Uterus (tissue), 4 donors: Measurements from ENCODE around the gene MGST2. TPM values are rescaled to one million over a fixed set of nuclear protein-coding genes. Genes with fewer than 3 reads are reported as not detected.

Experiments used
- DNase-seq, 2 donors: peaks; one replicate each; pipeline ENCODE4 v3.0.0-alpha.2; 2019 to 2020
- H3K27ac ChIP-seq, 2 donors: fragments of 200-600 bp; sonication (generic); 1 replicate in 1 of 2; 2 replicates in 1 of 2; pipeline ENCODE4 v1.5.1; 2016 to 2018
- H3K27me3 ChIP-seq, 2 donors: fragments of 200-600 bp; sonication (generic); one replicate each; pipeline ENCODE4 v1.5.1; 2018 to 2019; ENCODE audit warnings: control low read depth in 1 of 2
- H3K36me3 ChIP-seq, 2 donors: fragments of 200-600 bp; sonication (generic); one replicate each; pipeline ENCODE4 v1.5.1; 2019; ENCODE audit warnings: control low read depth in 1 of 2
- H3K4me1 ChIP-seq, 2 donors: fragments of 200-600 bp; sonication (generic); one replicate each; pipeline ENCODE4 v1.5.1; 2018 to 2019; ENCODE audit warnings: control low read depth in 1 of 2
- H3K4me3 ChIP-seq, 2 donors: fragments of 200-600 bp; sonication (generic); 1 replicate in 1 of 2; 2 replicates in 1 of 2; pipeline ENCODE4 v1.5.1; 2018 to 2019; ENCODE audit warnings: mild to moderate bottlenecking in 1 of 2
- H3K9me3 ChIP-seq, 2 donors: fragments of 200-600 bp; sonication (generic); one replicate each; pipeline ENCODE4 v1.5.1; 2019; ENCODE audit warnings: control low read depth in 1 of 2
- CTCF ChIP-seq, 4 experiments: fragments of 200-600 bp in 2 of 4; fragments of 450-650 bp in 2 of 4; sonication (generic) in 2 of 4; IDR thresholded peaks; one replicate each; pipeline ENCODE4 v1.5.1; 2016 to 2019; ENCODE audit warnings: antibody characterized with exemption in 4 of 4, mild to moderate bottlenecking in 2 of 4, moderate library complexity in 1 of 4
- POLR2A ChIP-seq, 2 donors: fragments of 450-650 bp; IDR thresholded peaks; one replicate each; pipeline ENCODE4 v1.6.1; 2016; ENCODE audit warnings: antibody characterized with exemption in 2 of 2, mild to moderate bottlenecking in 1 of 2, moderate library complexity in 1 of 2
- intact Hi-C: fragments of 100-400 bp; cut with DNase I; formaldehyde crosslinking; loops from one replicate; pipeline ENCODE4 v1.15.1; 2023; ENCODE audit warnings: low total_unique reads
- total RNA-seq, 4 donors: library from RNA; depleted of rRNA in 3 of 4; stranded (reverse); fragments of >200 nt in 3 of 4; gene quantifications; one replicate each; pipeline versions ENCODE4 v1.1.0 to v1.2.4, GENCODE V29; 2014 to 2023
- donor health status: DM: yes; HTN: yes; CAD: no.

The MGST2 gene
- total RNA-seq, 4 donors from 2014 or later: 19.4 to 141 (median 40.7) TPM

- DNase-seq: no peak
- Histone ChIP-seq H3K36me3 (no peaks in the 10 kb centered on the region), H3K4me1 (no peaks in the 10 kb centered on the region), H3K9me3 (no peaks in the 10 kb centered on the region), H3K27ac (no peak overlapping the region), H3K4me3 (no peak overlapping the region), H3K27me3 (no peaks in the 10 kb centered on the region)
- intact Hi-C loops: no loop called here
- no peak for TF ChIP-seq POLR2A (IDR thresholded peaks at IDR 0.05)
- no peak for TF ChIP-seq CTCF (IDR thresholded peaks at IDR 0.05)
Observed at GRCh38 chr4:139685180-139685579, 19.6 kb downstream of the MGST2 start.

GRCh38 chr4:139686130-139686529, 20.5 kb downstream of the MGST2 start:
- Histone ChIP-seq H3K9me3 (no peaks in the 10 kb centered on the region), H3K4me1 (no peaks in the 10 kb centered on the region), H3K4me3 (no peak overlapping the region), H3K36me3 (no peaks in the 10 kb centered on the region), H3K27me3 (no peaks in the 10 kb centered on the region), H3K27ac (no peak overlapping the region)
- no peak for TF ChIP-seq POLR2A (IDR thresholded peaks at IDR 0.05)
- no peak for TF ChIP-seq CTCF (IDR thresholded peaks at IDR 0.05)
- intact Hi-C loops: no loop called here
- DNase-seq: no peak

GRCh38 chr4:139686988-139687387, 21.4 kb downstream of the MGST2 start:
- Histone ChIP-seq H3K36me3 (no peaks in the 10 kb centered on the region), H3K4me3 (no peak overlapping the region), H3K4me1 (no peaks in the 10 kb centered on the region), H3K9me3 (no peaks in the 10 kb centered on the region), H3K27ac (no peak overlapping the region), H3K27me3 (no peaks in the 10 kb centered on the region)
- DNase-seq: no peak
- intact Hi-C loops: no loop called here
- TF ChIP-seq POLR2A (IDR thresholded peaks at IDR 0.05) (no peak), CTCF (IDR thresholded peaks at IDR 0.05) (no peak)

GRCh38 chr4:139689093-139689722, 23.6 kb downstream of the MGST2 start:
- H3K4me3 ChIP-seq: no peak overlapping the region

GRCh38 chr4:139690419-139690818, 24.8 kb downstream of the MGST2 start:
- H3K36me3 ChIP-seq: no peaks in the 10 kb centered on the region
- H3K27me3 ChIP-seq: no peaks in the 10 kb centered on the region
- TF ChIP-seq POLR2A (IDR thresholded peaks at IDR 0.05) (no peak), CTCF (IDR thresholded peaks at IDR 0.05) (no peak)
- H3K4me1 ChIP-seq: no peaks in the 10 kb centered on the region
- no peak for DNase-seq
- H3K27ac ChIP-seq: no peak overlapping the region
- intact Hi-C loops: no loop called here
- H3K9me3 ChIP-seq: no peaks in the 10 kb centered on the region
- H3K4me3 ChIP-seq: no peak overlapping the region

More at GRCh38 chr4:139689093-139689722, 23.6 kb downstream of the MGST2 start:
- H3K27ac ChIP-seq: no peak overlapping the region
- no peaks in the 10 kb centered on the region for H3K9me3 ChIP-seq
- no peaks in the 10 kb centered on the region for H3K4me1 ChIP-seq
- TF ChIP-seq CTCF (IDR thresholded peaks at IDR 0.05) (no peak), POLR2A (IDR thresholded peaks at IDR 0.05) (no peak)
- DNase-seq: no peak
- H3K27me3 ChIP-seq: no peaks in the 10 kb centered on the region
- intact Hi-C loops: no loop called here
- H3K36me3 ChIP-seq: no peaks in the 10 kb centered on the region
